Muscle layer of colon (tissue), 2 donors: ENCODE measurements around the gene ELL3.

Source experiments
- H3K27ac ChIP-seq: one replicate; pipeline ENCODE4 v1.7.0; 2013; ENCODE audit warnings: low read depth, mild to moderate bottlenecking, low read length, moderate library complexity
- H3K27me3 ChIP-seq, 2 donors: one replicate each; pipeline ENCODE4 v1.7.0; 2013; ENCODE audit warnings: low read length in 2 of 2, mild to moderate bottlenecking in 2 of 2; ENCODE audit not compliant: insufficient read depth in 2 of 2, control insufficient read depth in 1 of 2
- H3K36me3 ChIP-seq: one replicate; pipeline ENCODE4 v1.7.0; 2013; ENCODE audit warnings: mild to moderate bottlenecking, low read length; ENCODE audit not compliant: insufficient read depth
- H3K4me1 ChIP-seq: one replicate; pipeline ENCODE4 v1.7.0; 2013; ENCODE audit warnings: mild to moderate bottlenecking, low read length; ENCODE audit not compliant: insufficient read depth
- H3K4me3 ChIP-seq, 2 donors: one replicate each; pipeline ENCODE4 v1.7.0; 2013; ENCODE audit warnings: low read length in 2 of 2, low read depth in 1 of 2, mild to moderate bottlenecking in 1 of 2, moderate library complexity in 1 of 2
- H3K9ac ChIP-seq: one replicate; pipeline ENCODE4 v1.7.0; 2013; ENCODE audit warnings: low read length
- H3K9me3 ChIP-seq: one replicate; pipeline ENCODE4 v1.7.0; 2013; ENCODE audit warnings: mild to moderate bottlenecking, low read length
- donor health status: abdominal sarcoma.
- donor health status: Adenocarcinoma of cecum.

Gene ELL3

DNA sequence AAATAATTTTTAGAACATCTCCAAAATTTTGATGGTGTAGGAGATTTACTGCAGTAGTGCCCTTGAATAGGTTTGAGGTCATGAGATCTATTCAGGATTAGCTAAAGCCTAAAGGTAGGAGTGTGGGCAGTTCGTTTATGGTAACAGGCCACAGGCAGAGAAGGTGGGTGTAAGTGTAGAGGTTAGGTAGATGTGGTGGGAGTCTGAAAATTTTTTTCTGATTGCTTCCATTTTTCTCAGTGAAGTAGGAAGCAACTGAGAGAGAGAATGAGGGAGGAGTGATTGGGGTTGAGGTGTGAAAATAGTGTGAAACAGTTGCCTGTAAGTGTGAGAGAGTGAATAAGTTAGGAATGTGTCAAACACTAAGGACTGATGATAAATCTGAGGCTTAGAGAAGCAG, 2.2 kb upstream of the ELL3 start:
- H3K4me3 ChIP-seq: no peak overlapping the region
- H3K9ac ChIP-seq: no peak overlapping the region
- peaks cover 7% of the 10 kb centered on the region for H3K4me1 ChIP-seq
- no peak overlapping the region for H3K27ac ChIP-seq
- no peaks in the 10 kb centered on the region for H3K36me3 ChIP-seq
- H3K27me3 ChIP-seq: no peaks in the 10 kb centered on the region
- H3K9me3 ChIP-seq: no peaks in the 10 kb centered on the region

GRCh38 chr15:43777267-43777914, 625 bp upstream of the ELL3 start:
- peak overlapping the region; percentile 67 for H3K9ac ChIP-seq
- no peaks in the 10 kb centered on the region for H3K27me3 ChIP-seq
- H3K4me1 ChIP-seq: peaks cover 7% of the 10 kb centered on the region
- peaks cover 8% of the 10 kb centered on the region for H3K36me3 ChIP-seq
- H3K9me3 ChIP-seq: no peaks in the 10 kb centered on the region
- peak overlapping the region; percentile 60 to 69 for H3K4me3 ChIP-seq
- H3K27ac ChIP-seq: peak overlapping the region; percentile 81

- Histone ChIP-seq H3K9me3 (no peaks in the 10 kb centered on the region), H3K4me3 (peak overlapping the region; percentile 60 to 69), H3K27ac (peak overlapping the region; percentile 81), H3K9ac (peak overlapping the region; percentile 21), H3K36me3 (peaks cover 20% of the 10 kb centered on the region), H3K4me1 (peaks cover 7% of the 10 kb centered on the region), H3K27me3 (no peaks in the 10 kb centered on the region)
Measured at GRCh38 chr15:43776101-43776717, 557 bp downstream of the ELL3 start.

DNA sequence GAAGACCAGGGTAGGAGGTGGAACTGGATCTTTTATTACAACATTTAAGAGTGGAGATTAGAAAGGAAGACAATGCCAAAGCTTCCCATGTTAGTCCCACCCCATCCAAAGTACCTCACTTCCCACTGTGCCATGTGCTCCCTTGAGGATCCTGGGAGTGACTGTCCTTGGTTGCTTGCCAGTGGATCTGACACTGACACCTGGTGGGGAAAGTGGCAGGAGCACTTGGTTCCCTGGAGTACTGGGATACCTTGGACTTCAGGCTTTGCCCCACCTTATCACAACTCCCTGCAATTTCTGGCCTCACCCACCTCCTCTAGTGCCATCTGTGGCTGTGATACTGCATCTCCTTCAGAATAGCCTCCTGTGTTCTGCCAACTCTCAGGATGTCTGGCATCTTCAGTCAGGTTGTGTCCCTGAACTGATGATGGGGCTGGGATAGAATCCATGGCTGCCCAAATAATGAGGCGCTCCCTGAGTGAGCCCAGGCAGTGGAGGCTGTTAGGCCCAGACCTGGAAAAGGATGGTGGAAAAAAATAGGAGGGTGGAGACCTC, 1.3 kb downstream of the ELL3 start:
- no peaks in the 10 kb centered on the region for H3K27me3 ChIP-seq
- H3K36me3 ChIP-seq: peaks cover 25% of the 10 kb centered on the region
- H3K4me3 ChIP-seq: no peak overlapping the region
- peak overlapping the region; percentile 81 for H3K27ac ChIP-seq
- H3K9me3 ChIP-seq: no peaks in the 10 kb centered on the region
- no peak overlapping the region for H3K9ac ChIP-seq
- peaks cover 7% of the 10 kb centered on the region for H3K4me1 ChIP-seq

DNA sequence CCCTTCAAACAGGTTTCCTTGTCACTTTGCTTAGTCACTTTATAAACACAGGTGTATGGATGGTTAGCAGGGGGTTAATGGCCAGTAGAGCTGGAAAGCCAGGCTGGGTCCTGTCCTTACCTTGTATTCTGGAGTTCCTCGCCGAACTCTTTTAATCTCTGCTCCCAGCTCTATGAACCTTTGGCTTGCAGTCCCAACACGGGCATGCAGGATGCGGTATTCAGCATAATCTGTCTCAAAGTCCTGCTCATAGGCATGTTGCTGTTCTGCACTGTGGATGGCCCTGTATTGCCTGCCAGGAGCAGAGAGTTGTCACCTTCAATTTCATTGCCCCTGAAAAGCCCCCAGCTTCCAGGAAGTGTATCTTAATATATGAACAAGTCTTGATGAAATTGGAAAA, 2.7 kb downstream of the ELL3 start:
- Histone ChIP-seq H3K36me3 (peaks cover 38% of the 10 kb centered on the region), H3K4me1 (peaks cover 7% of the 10 kb centered on the region), H3K9ac (no peak overlapping the region), H3K27me3 (no peaks in the 10 kb centered on the region), H3K4me3 (no peak overlapping the region), H3K9me3 (no peaks in the 10 kb centered on the region), H3K27ac (no peak overlapping the region)

DNA sequence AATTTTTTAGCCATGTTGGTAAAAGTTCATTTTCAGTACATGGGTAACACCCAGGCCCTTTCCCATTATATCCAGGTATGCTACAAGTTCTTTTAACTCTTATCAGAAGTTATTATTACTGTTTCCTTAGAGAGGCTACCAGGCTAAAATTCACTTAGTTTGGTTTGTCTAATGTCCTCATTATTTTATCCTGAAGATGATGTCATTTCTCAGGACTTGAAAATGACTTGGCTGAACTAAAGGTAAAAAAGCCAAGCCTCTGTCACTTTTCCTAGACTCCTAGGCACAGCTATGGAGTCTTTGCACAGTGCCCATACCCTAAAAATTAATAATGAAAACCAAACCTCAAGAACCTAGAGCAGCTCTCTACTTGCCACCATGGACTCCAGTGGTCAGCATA, 4.1 kb downstream of the ELL3 start:
- no peak overlapping the region for H3K9ac ChIP-seq
- H3K27me3 ChIP-seq: no peaks in the 10 kb centered on the region
- peaks cover 51% of the 10 kb centered on the region for H3K36me3 ChIP-seq
- peaks cover 3% of the 10 kb centered on the region for H3K4me1 ChIP-seq
- no peak overlapping the region for H3K27ac ChIP-seq
- no peaks in the 10 kb centered on the region for H3K9me3 ChIP-seq
- H3K4me3 ChIP-seq: no peak overlapping the region

GRCh38 chr15:43771816-43772215, 5.0 kb downstream of the ELL3 start:
- no peaks in the 10 kb centered on the region for H3K27me3 ChIP-seq
- H3K36me3 ChIP-seq: peaks cover 54% of the 10 kb centered on the region
- H3K9ac ChIP-seq: no peak overlapping the region
- no peak overlapping the region for H3K4me3 ChIP-seq
- H3K9me3 ChIP-seq: no peaks in the 10 kb centered on the region
- no peak overlapping the region for H3K27ac ChIP-seq
- no peaks in the 10 kb centered on the region for H3K4me1 ChIP-seq

GRCh38 chr15:43769584-43770228, 7.1 kb downstream of the ELL3 start:
- no peaks in the 10 kb centered on the region for H3K27me3 ChIP-seq
- peaks cover 69% of the 10 kb centered on the region for H3K36me3 ChIP-seq
- no peaks in the 10 kb centered on the region for H3K9me3 ChIP-seq
- H3K27ac ChIP-seq: no peak overlapping the region
- H3K4me3 ChIP-seq: no peak overlapping the region
- H3K9ac ChIP-seq: no peak overlapping the region
- no peaks in the 10 kb centered on the region for H3K4me1 ChIP-seq

DNA sequence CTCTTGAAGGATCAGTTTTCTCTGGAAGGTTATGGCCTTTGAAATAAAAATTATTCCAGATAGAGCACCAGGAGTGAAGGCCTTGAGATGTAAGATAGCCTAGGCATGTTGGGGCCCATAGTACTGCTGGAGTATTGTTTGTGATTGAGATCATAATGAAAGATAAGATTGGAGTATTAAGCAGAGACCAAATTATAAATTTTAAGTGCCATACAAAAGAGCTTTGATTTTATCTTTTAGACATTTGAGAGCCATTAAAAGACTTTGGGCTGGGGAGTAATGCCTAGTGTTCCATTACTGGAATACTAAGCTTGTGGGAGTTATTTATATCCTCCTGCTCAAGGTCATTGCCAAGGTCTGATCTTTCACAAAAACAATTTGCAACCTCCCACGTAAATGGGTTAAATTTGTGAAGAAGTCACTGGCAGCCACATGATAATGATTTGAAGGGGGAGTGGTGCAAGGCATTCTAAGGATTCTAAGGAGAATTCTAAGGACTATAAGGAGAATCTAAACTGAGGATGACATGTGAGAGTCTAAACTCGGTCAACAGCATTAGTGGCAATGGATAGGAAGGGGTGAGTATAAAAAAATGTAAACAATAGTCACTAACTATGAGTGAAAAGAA, 12.8 kb downstream of the ELL3 start:
- H3K36me3 ChIP-seq: peaks cover 61% of the 10 kb centered on the region
- H3K27me3 ChIP-seq: no peaks in the 10 kb centered on the region
- H3K4me1 ChIP-seq: no peaks in the 10 kb centered on the region
- H3K4me3 ChIP-seq: no peak overlapping the region
- no peak overlapping the region for H3K9ac ChIP-seq
- H3K9me3 ChIP-seq: no peaks in the 10 kb centered on the region
- no peak overlapping the region for H3K27ac ChIP-seq

DNA sequence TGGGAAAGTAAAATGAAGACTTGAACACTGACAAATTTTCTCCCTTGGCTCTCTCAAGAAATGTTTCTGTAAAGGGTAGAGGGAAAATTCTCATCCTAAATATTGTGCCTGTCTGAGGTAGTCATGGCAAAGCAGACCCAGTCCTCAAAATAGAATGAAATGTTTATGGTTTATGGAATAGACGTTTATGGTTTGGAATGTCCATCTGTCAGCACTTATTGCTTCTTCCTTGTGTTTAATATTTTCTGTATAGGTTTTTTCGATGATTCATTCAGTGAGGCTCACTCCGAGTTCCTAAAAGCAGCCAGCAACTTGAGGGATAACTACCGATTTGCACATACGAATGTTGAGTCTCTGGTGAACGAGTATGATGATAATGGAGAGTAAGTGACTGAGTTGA, 13.9 kb downstream of the ELL3 start:
- no peak overlapping the region for H3K27ac ChIP-seq
- H3K9ac ChIP-seq: no peak overlapping the region
- no peak overlapping the region for H3K4me3 ChIP-seq
- H3K4me1 ChIP-seq: no peaks in the 10 kb centered on the region
- peaks cover 57% of the 10 kb centered on the region for H3K36me3 ChIP-seq
- H3K9me3 ChIP-seq: no peaks in the 10 kb centered on the region
- H3K27me3 ChIP-seq: no peaks in the 10 kb centered on the region

- peaks cover 18% of the 10 kb centered on the region for H3K36me3 ChIP-seq
- no peak overlapping the region for H3K4me3 ChIP-seq
- H3K27ac ChIP-seq: no peak overlapping the region
Measured at GRCh38 chr15:43751885-43752284, 24.9 kb downstream of the ELL3 start.

More at GRCh38 chr15:43751885-43752284, 24.9 kb downstream of the ELL3 start:
- H3K4me1 ChIP-seq: peaks cover 19% of the 10 kb centered on the region
- no peaks in the 10 kb centered on the region for H3K27me3 ChIP-seq
- no peak overlapping the region for H3K9ac ChIP-seq
- H3K9me3 ChIP-seq: no peaks in the 10 kb centered on the region
